Measurements from ENCODE around the gene MAFG. TPM values are rescaled to one million over a fixed set of nuclear protein-coding genes. Genes with fewer than 3 reads are reported as not detected.

The MAFG gene
- total and polyA plus RNA-seq, 2 of the 13 experiments (the other 11 are each of a cell fraction or from before 2014, with no cell fraction given) = 14.5 to 20.0 TPM

GRCh38 chr17:81921537-81921862 is 6.0 kb downstream of the MAFG start:
- Histone ChIP-seq H3K79me2 (ENCODE audit: insufficient read depth, low read length) (peaks cover 74% of the 10 kb centered on the region), H3K4me1 (ENCODE audit: insufficient read depth, low read length) (peaks cover 50% of the 10 kb centered on the region)
- no peak for FAIRE-seq

GRCh38 chr17:81920612-81921536 is 6.7 kb downstream of the MAFG start:
- Histone ChIP-seq H3K36me3 (replicated peaks in 1 of 2; ENCODE audit: control insufficient read depth in 1 of 2, insufficient read depth in 2 of 2, low read length in 2 of 2) (peaks cover 21 to 31% of the 10 kb centered on the region in 2 experiments), H3K4me3 (replicated peaks in 1 of 3; ENCODE audit: insufficient read depth in 1 of 3, low read depth in 2 of 3, low read length in 3 of 3) (no peak overlapping the region), H3K9ac (ENCODE audit: insufficient read depth, low read depth, low read length) (no peak overlapping the region), H3K9me3 (ENCODE audit: low read length) (no peaks in the 10 kb centered on the region), H2AFZ (ENCODE audit: low read length) (no peak overlapping the region), H3K79me2 (ENCODE audit: insufficient read depth, low read length) (peaks cover 72% of the 10 kb centered on the region), H3K4me2 (ENCODE audit: low read depth, low read length) (no peak overlapping the region), H4K20me1 (ENCODE audit: insufficient read depth, low read length) (peaks cover 22% of the 10 kb centered on the region), H3K27ac (ENCODE audit: extremely low read length, insufficient read depth, low read length) (no peak overlapping the region), H3K27me3 (ENCODE audit: control insufficient read depth in 1 of 2, insufficient read depth in 2 of 2, low read length in 2 of 2) (no peaks in the 10 kb centered on the region), H3K4me1 (ENCODE audit: insufficient read depth, low read length) (peaks cover 51% of the 10 kb centered on the region)
- CTCF ChIA-PET (ENCODE audit: low intra/inter-chr PET ratio, low total read pairs) = no interaction called here
- DNase-seq (ENCODE audit: low spot score) (no peak), ATAC-seq (no peak), FAIRE-seq (peak; percentile 53)
- intact Hi-C loops (cut with micrococcal nuclease; ENCODE audit: unreplicated experiment) (no loop called here), in situ Hi-C loops (cut with HindIII; ENCODE audit: extremely low pct_ligation_motif_present, low pct_unique_long_range_greater_than_20kb) (no loop called here)
- BruUV-seq (replicated peaks) = no TSS peak
- 96% methylated on average over 33 of the region's 33 CpGs for WGBS (ENCODE audit: low lambda C conversion rate)
- POLR2A ChIA-PET = interaction anchor here (1.3 kb wide), 1 partner anchor 101 kb away, joined by 3 read pairs; the partner anchor contains the start of gene CENPX
- TF ChIP-seq AGO2 (optimal IDR thresholded peaks at IDR 0.05; ENCODE audit: low read depth, low read length) (peak; percentile 94), HIC2 (CRISPR knock-in tag; IDR thresholded peaks at IDR 0.05; ENCODE audit: low read depth) (no peak), HNF4G (IDR thresholded peaks at IDR 0.05; ENCODE audit: borderline replicate concordance, low read depth, low read length) (peak; percentile 26; the same call in 1 of the 2 replicates), HNF4G (CRISPR knock-in tag; IDR thresholded peaks at IDR 0.05; ENCODE audit: borderline replicate concordance, low read depth) (no peak), ZNF687 (CRISPR knock-in tag; IDR thresholded peaks at IDR 0.05) (0 out of 2 replicates have a peak, but pooled peaks have one; percentile 32), NR2C2 (CRISPR knock-in tag; IDR thresholded peaks at IDR 0.05; ENCODE audit: borderline replicate concordance) (0 out of 2 replicates have a peak, but pooled peaks have one; percentile 29), RBFOX2 (IDR thresholded peaks at IDR 0.05; ENCODE audit: low read depth, low read length) (peak; percentile 61), RBM22 (optimal IDR thresholded peaks at IDR 0.05; ENCODE audit: low read length) (peak; percentile 54), NR2F6 (IDR thresholded peaks at IDR 0.05) (peak; percentile 63; the same call in 1 of the 2 replicates), NR2F6 (CRISPR knock-in tag; IDR thresholded peaks at IDR 0.05) (no peak)

More at GRCh38 chr17:81921537-81921862, 6.0 kb downstream of the MAFG start:
- H3K27ac ChIP-seq (ENCODE audit: extremely low read length, insufficient read depth, low read length) = no peak overlapping the region
- peaks cover 21 to 29% of the 10 kb centered on the region in 2 experiments for H3K36me3 ChIP-seq (replicated peaks in 1 of 2; ENCODE audit: control insufficient read depth in 1 of 2, insufficient read depth in 2 of 2, low read length in 2 of 2)
- intact Hi-C loops (cut with micrococcal nuclease; ENCODE audit: unreplicated experiment) (no loop called here), in situ Hi-C loops (cut with HindIII; ENCODE audit: extremely low pct_ligation_motif_present, low pct_unique_long_range_greater_than_20kb) (no loop called here)
- TSS peak; percentile 9 for BruUV-seq (replicated peaks)
- H3K4me2 ChIP-seq (ENCODE audit: low read depth, low read length) = no peak overlapping the region
- 96% methylated on average over 3 of the region's 3 CpGs for WGBS (ENCODE audit: low lambda C conversion rate)
- ChIA-PET CTCF (ENCODE audit: low intra/inter-chr PET ratio, low total read pairs) (no interaction called here), POLR2A (interaction anchor here (1.3 kb wide), 1 partner anchor 101 kb away, joined by 3 read pairs; the partner anchor contains the start of gene CENPX)
- peaks cover 28% of the 10 kb centered on the region for H4K20me1 ChIP-seq (ENCODE audit: insufficient read depth, low read length)
- no peak for DNase-seq (ENCODE audit: low spot score)
- H3K27me3 ChIP-seq (ENCODE audit: control insufficient read depth in 1 of 2, insufficient read depth in 2 of 2, low read length in 2 of 2) = no peaks in the 10 kb centered on the region
- H3K9ac ChIP-seq (ENCODE audit: insufficient read depth, low read depth, low read length) = no peak overlapping the region
- no peak for ATAC-seq
- no peaks in the 10 kb centered on the region for H3K9me3 ChIP-seq (ENCODE audit: low read length)
- H3K4me3 ChIP-seq (replicated peaks in 1 of 3; ENCODE audit: insufficient read depth in 1 of 3, low read depth in 2 of 3, low read length in 3 of 3) = no peak overlapping the region
- no peak for TF ChIP-seq ZNF660 (CRISPR knock-in tag; IDR thresholded peaks at IDR 0.05; ENCODE audit: borderline replicate concordance, low read depth)
- no peak overlapping the region for H2AFZ ChIP-seq (ENCODE audit: low read length)

All from HepG2 (cell line).